ENCODE measurements around the gene PSMC3.

The PSMC3 gene

DNA sequence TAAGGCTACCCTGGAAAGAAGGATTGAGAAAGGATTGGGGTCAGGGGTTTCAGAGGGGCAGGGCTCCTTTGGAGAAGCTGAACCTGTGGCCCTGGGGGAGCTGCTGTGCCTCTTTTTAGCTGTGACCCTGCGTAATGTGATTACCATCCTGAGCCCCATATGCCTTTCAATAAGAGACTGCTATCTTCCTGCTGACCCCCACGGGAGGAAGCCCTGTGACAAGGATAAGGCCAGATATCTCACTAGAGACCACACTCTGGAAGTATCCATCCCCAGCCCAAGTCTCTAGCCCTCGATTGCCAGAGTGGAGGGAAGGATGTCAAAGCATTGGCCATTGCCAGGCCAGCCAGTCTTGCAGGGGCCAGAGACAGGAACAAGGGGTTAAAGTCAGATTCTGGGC lies 22.7 kb downstream of the PSMC3 start:
- DNase-seq (ENCODE audit: low read depth, low spot score), result no peak
- in situ Hi-C loops (cut with HindIII; ENCODE audit: low sequenced_read_pairs), result no loop called here
- TF ChIP-seq, protein P1, sequence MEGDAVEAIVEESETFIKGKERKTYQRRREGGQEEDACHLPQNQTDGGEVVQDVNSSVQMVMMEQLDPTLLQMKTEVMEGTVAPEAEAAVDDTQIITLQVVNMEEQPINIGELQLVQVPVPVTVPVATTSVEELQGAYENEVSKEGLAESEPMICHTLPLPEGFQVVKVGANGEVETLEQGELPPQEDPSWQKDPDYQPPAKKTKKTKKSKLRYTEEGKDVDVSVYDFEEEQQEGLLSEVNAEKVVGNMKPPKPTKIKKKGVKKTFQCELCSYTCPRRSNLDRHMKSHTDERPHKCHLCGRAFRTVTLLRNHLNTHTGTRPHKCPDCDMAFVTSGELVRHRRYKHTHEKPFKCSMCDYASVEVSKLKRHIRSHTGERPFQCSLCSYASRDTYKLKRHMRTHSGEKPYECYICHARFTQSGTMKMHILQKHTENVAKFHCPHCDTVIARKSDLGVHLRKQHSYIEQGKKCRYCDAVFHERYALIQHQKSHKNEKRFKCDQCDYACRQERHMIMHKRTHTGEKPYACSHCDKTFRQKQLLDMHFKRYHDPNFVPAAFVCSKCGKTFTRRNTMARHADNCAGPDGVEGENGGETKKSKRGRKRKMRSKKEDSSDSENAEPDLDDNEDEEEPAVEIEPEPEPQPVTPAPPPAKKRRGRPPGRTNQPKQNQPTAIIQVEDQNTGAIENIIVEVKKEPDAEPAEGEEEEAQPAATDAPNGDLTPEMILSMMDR (IDR thresholded peaks at IDR 0.05; ENCODE audit: low read depth, low read length), result no peak
- no peak overlapping the region for H3K4me3 ChIP-seq (ENCODE audit: low read depth, low read length)

DNA sequence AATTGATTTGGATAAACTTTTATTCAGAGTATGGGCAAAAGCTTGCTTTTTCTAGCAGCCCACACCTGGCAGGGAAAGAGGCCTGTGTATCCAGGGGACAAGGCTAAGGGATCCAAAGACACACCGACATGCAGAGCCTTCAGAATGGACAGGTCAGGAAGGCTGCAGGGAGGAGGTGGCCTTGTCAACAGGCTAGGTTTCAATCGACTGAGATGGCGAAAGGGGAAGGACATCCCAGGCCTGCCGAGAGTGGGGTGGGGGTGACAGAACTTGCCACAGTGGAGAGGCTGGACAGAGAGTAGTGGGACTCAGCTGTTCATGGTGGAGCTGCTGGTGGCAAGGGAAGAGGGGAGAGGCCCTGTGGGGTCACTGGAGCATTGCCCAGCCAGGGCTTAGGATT lies 23.1 kb downstream of the PSMC3 start:
- in situ Hi-C loops (cut with HindIII; ENCODE audit: low sequenced_read_pairs), result no loop called here
- no peak for DNase-seq (ENCODE audit: low read depth, low spot score)
- H3K4me3 ChIP-seq (ENCODE audit: low read depth, low read length), result no peak overlapping the region
- TF ChIP-seq, protein P1 (IDR thresholded peaks at IDR 0.05; ENCODE audit: low read depth, low read length), result no peak

DNA sequence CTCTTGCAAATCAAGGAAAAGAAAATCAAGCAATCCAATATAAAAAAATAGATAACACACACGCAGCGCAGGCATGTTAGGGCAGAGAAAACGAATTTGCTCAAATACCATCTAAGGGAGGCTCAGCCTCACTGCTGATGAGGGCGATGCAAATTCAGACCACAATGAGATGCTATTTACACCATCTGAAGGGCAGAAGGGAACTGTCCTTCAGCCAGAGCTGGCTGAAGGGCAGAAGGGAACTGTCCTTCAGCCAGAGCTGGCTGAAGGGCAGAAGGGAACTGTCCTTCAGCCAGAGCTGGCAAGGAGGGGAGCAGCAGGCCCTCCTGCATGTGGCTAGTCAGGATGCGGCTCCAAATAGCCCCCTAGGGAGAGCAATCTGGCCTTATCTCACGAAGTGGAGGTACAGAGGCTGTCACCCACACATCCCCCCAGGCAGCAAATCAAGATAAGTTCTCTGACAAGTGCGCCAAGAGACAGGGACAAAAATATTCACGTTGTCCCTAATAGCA lies 25.4 kb downstream of the PSMC3 start:
- DNase-seq (ENCODE audit: low read depth, low spot score), result no peak
- in situ Hi-C loops (cut with HindIII; ENCODE audit: low sequenced_read_pairs), result no loop called here
- TF ChIP-seq, protein P1 (IDR thresholded peaks at IDR 0.05; ENCODE audit: low read depth, low read length), result no peak
- H3K4me3 ChIP-seq (ENCODE audit: low read depth, low read length), result no peak overlapping the region

DNA sequence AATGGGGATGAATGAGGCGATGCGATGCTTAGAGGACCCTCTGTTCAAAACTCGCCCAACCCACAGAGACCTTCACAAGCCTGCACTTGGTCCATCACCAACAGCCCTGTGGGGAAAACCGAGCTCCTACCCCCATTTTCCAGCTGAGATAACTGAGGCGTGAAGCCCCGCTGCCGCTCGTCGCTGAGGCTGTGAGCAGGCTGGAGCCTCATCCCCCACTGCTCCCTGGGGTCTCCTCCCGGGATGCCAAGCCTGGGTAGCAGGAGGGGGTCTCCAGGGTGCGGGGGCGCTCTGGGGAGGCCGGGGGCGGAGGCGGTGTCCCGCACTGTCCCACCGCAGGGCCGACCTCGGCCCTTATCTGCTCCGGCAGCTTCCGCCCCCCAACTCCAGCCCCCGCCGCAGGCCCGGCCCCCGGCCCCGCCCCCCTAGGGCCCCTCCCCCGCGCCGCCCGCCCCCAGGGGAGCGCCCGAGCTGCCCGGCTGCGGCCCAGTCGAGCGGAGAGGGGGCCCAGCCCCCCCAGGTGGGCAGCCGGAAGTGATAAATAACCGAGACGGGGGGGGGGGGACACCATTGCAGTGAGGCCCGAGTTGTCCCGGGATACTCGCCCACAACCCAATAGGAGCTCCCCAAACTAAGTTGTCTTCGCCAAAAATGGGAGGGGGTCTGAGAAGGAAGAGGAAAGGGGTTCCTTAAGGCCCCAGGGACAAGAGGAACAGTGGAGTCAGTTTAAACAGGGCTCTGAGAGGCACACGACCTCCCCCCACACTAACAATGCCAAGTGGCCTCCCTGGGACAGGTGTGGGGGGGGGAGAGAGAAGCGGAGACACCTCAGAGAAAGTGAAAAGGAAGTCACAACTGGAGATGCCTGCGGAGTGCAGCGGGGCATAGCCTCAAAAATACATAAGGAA lies 26.1 kb downstream of the PSMC3 start:
- TF ChIP-seq, protein P1 (IDR thresholded peaks at IDR 0.05; ENCODE audit: low read depth, low read length), result no peak
- in situ Hi-C loops (cut with HindIII; ENCODE audit: low sequenced_read_pairs), result no loop called here
- H3K4me3 ChIP-seq (ENCODE audit: low read depth, low read length), result peak overlapping the region; percentile 49
- DNase-seq (ENCODE audit: low read depth, low spot score), result no peak

DNA sequence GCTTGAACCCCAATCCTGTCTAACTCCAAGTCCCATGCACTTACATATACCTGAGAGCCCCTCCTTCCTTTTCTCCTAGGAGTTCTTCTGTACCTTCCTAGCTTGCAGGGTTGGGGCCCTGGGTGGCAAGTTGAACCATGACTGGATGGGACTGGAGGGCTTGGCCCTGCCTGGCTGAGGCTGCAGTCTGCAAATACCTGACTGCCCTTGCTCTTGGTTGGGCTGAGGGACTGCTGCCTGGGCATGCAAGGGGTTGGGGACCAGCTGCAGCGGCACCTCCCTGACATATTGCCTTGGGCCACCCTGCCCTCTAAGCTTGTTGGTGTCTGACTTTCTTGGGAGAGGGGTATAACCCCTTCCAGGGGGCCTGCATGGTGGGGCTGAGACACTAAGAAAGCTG lies 27.7 kb downstream of the PSMC3 start:
- H3K4me3 ChIP-seq (ENCODE audit: low read depth, low read length), result no peak overlapping the region
- in situ Hi-C loops (cut with HindIII; ENCODE audit: low sequenced_read_pairs), result no loop called here
- no peak for DNase-seq (ENCODE audit: low read depth, low spot score)
- TF ChIP-seq, protein P1 (IDR thresholded peaks at IDR 0.05; ENCODE audit: low read depth, low read length), result no peak

DNA sequence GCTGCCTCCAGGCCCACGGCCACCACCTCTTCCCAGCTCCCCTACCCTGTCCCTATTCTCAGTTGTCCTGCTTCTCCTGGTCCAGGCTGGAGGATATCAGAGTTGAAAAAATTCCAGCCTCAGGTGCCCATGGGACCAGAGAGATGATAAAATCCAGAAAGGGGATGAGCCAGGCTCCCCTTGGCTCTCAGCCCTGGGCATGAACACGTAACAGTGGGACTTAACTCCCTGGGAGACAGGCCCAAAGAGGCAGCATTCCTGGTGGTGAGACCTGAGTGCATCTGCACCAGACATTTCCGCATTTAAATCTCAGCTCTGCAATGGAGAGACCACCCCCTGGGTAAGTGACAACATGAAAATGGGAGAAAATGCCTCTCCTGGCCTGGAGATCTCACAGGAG lies 28.2 kb downstream of the PSMC3 start:
- in situ Hi-C loops (cut with HindIII; ENCODE audit: low sequenced_read_pairs), result no loop called here
- TF ChIP-seq, protein P1 (IDR thresholded peaks at IDR 0.05; ENCODE audit: low read depth, low read length), result no peak
- H3K4me3 ChIP-seq (ENCODE audit: low read depth, low read length), result no peak overlapping the region
- DNase-seq (ENCODE audit: low read depth, low spot score), result no peak

Measured in astrocyte of the spinal cord (primary cell).